Activated naive CD8-positive, alpha-beta T cell treated with anti-CD3 and anti-CD28 coated beads, Interleukin-2, amount 10 ng/mL, durations not matched to agents 7 days and 5 days (primary cell): ENCODE data around the gene DOCK11. TPM values are rescaled to one million over a fixed set of nuclear protein-coding genes. Genes with fewer than 3 reads are reported as not detected.
"Not testable (repeated sequence)": the region's sequence is repeated elsewhere in the genome, so short reads cannot be mapped to it uniquely, and the experiment has no call there.

ENCODE experiments used
- ATAC-seq: fragments of 150-1000 bp; cut with Tn5 transposase; one replicate; pipeline ENCODE4 v1.10.0; 2021; ENCODE audit warnings: low read depth, moderate library complexity
- POLR2A ChIA-PET: fragments of 350-600 bp; sonication (Branson Sonifier 250); formaldehyde crosslinking; loops from one replicate; lab custom pipeline; 2021; ENCODE audit warnings: antibody characterized with exemption; lab: Charles Lee
- DNase-seq: peaks from one replicate; pipeline ENCODE4 v3.0.0; 2021
- H3K27ac Mint-ChIP-seq: one replicate; pipeline ENCODE4 v1.8.0; 2022; ENCODE audit warnings: mild to moderate bottlenecking, mixed read lengths
- H3K27me3 Mint-ChIP-seq: one replicate; pipeline ENCODE4 v1.8.0; 2022; ENCODE audit warnings: mild to moderate bottlenecking, moderate library complexity, mixed read lengths
- H3K36me3 Mint-ChIP-seq: one replicate; pipeline ENCODE4 v1.8.0; 2021; ENCODE audit warnings: mild to moderate bottlenecking, mixed read lengths
- H3K4me1 Mint-ChIP-seq: one replicate; pipeline ENCODE4 v1.8.0; 2021; ENCODE audit warnings: mixed read lengths
- H3K4me3 Mint-ChIP-seq: one replicate; pipeline ENCODE4 v1.8.0; 2022; ENCODE audit warnings: mild to moderate bottlenecking, moderate library complexity, mixed read lengths
- H3K9me3 Mint-ChIP-seq: one replicate; pipeline ENCODE4 v1.8.0; 2021; ENCODE audit warnings: mixed read lengths
- total RNA-seq, 2 experiments: library from RNA; stranded (reverse); gene quantifications; one replicate each; pipeline ENCODE4 v1.2.3, GENCODE V29; 2021

The DOCK11 gene
- 10 to 100 TPM; 71.9 to 80.4 TPM for total RNA-seq

- Mint-ChIP-seq H3K27me3 (no peaks in the 10 kb centered on the region), H3K4me1 (peaks cover 14% of the 10 kb centered on the region), H3K36me3 (peaks cover 5% of the 10 kb centered on the region), H3K9me3 (no peaks in the 10 kb centered on the region), H3K27ac (peak within 1 kb of the TSS; percentile 99), H3K4me3 (peak within 1 kb of the TSS; percentile 99)
- peak; percentile 75 for DNase-seq
- peak; percentile 70 for ATAC-seq
- POLR2A ChIA-PET, result interaction anchor here (0.7 to 3.8 kb wide), 12 partner anchors 27 to 1115 kb away, joined by 3 to 107 read pairs (median 3); partner anchors contain the start of gene WDR44
These were observed at the start of gene DOCK11 for GRCh38 chrX:118495061-118495921. Gene DOCK11 (plus strand): TSS chrX:118495815. CDS start chrX:118495972, 157 bp downstream.

GRCh38 chrX:118448273-118448783, 47.3 kb upstream of the DOCK11 start:
- Mint-ChIP-seq H3K4me1 (no peaks in the 10 kb centered on the region), H3K4me3 (no peak overlapping the region), H3K27me3 (no peaks in the 10 kb centered on the region), H3K36me3 (peaks cover 2% of the 10 kb centered on the region), H3K9me3 (no peaks in the 10 kb centered on the region), H3K27ac (no peak overlapping the region)
- ATAC-seq (no peak), DNase-seq (no peak)
- POLR2A ChIA-PET, result no interaction called here

GRCh38 chrX:118455013-118455412, 40.6 kb upstream of the DOCK11 start:
- H3K36me3 Mint-ChIP-seq, result peaks cover 4% of the 10 kb centered on the region
- no peaks in the 10 kb centered on the region for H3K9me3 Mint-ChIP-seq
- POLR2A ChIA-PET, result no interaction called here
- H3K27ac Mint-ChIP-seq, result no peak overlapping the region
- no peak overlapping the region for H3K4me3 Mint-ChIP-seq
- H3K4me1 Mint-ChIP-seq, result peaks cover 3% of the 10 kb centered on the region
- no peaks in the 10 kb centered on the region for H3K27me3 Mint-ChIP-seq
- DNase-seq, result no peak
- no peak for ATAC-seq

- H3K9me3 Mint-ChIP-seq, result no peaks in the 10 kb centered on the region
- peaks cover 3% of the 10 kb centered on the region for H3K4me1 Mint-ChIP-seq
- H3K27me3 Mint-ChIP-seq, result no peaks in the 10 kb centered on the region
- H3K4me3 Mint-ChIP-seq, result no peak overlapping the region
- POLR2A ChIA-PET, result no interaction called here
- no peak for DNase-seq
- no peaks in the 10 kb centered on the region for H3K36me3 Mint-ChIP-seq
- ATAC-seq, result peak; percentile 56
- no peak overlapping the region for H3K27ac Mint-ChIP-seq
These were observed 36.1 kb upstream of the DOCK11 start for GRCh38 chrX:118459494-118459893.

- Mint-ChIP-seq H3K4me3 (no peak overlapping the region), H3K36me3 (no peaks in the 10 kb centered on the region), H3K27me3 (no peaks in the 10 kb centered on the region), H3K9me3 (no peaks in the 10 kb centered on the region), H3K4me1 (peaks cover 2% of the 10 kb centered on the region), H3K27ac (no peak overlapping the region)
- no peak for ATAC-seq
- POLR2A ChIA-PET, result no interaction called here
- no peak for DNase-seq
These were observed 31.1 kb upstream of the DOCK11 start for GRCh38 chrX:118464501-118464900.

GRCh38 chrX:118468122-118468521, 27.5 kb upstream of the DOCK11 start:
- POLR2A ChIA-PET, result no interaction called here
- DNase-seq (no peak), ATAC-seq (no peak)
- H3K4me3 Mint-ChIP-seq, result no peak overlapping the region
- no peaks in the 10 kb centered on the region for H3K27me3 Mint-ChIP-seq
- no peaks in the 10 kb centered on the region for H3K36me3 Mint-ChIP-seq
- no peak overlapping the region for H3K27ac Mint-ChIP-seq
- no peaks in the 10 kb centered on the region for H3K9me3 Mint-ChIP-seq
- no peaks in the 10 kb centered on the region for H3K4me1 Mint-ChIP-seq

- ATAC-seq, H3K9me3 Mint-ChIP-seq, H3K27me3 Mint-ChIP-seq, H3K36me3 Mint-ChIP-seq, DNase-seq, H3K27ac Mint-ChIP-seq, H3K4me1 Mint-ChIP-seq, H3K4me3 Mint-ChIP-seq, POLR2A ChIA-PET: not testable (repeated sequence)
These were observed 24.8 kb upstream of the DOCK11 start for GRCh38 chrX:118470721-118471347.

GRCh38 chrX:118474586-118474985, 21.0 kb upstream of the DOCK11 start:
- ATAC-seq (no peak), DNase-seq (no peak)
- Mint-ChIP-seq H3K9me3 (no peaks in the 10 kb centered on the region), H3K4me3 (no peak overlapping the region), H3K36me3 (no peaks in the 10 kb centered on the region), H3K4me1 (no peaks in the 10 kb centered on the region), H3K27me3 (no peaks in the 10 kb centered on the region), H3K27ac (no peak overlapping the region)
- POLR2A ChIA-PET, result no interaction called here

- no peak overlapping the region for H3K27ac Mint-ChIP-seq
- no peaks in the 10 kb centered on the region for H3K27me3 Mint-ChIP-seq
- POLR2A ChIA-PET, result no interaction called here
- ATAC-seq (no peak), DNase-seq (no peak)
- no peak overlapping the region for H3K4me3 Mint-ChIP-seq
- no peaks in the 10 kb centered on the region for H3K9me3 Mint-ChIP-seq
- H3K4me1 Mint-ChIP-seq, result no peaks in the 10 kb centered on the region
- no peaks in the 10 kb centered on the region for H3K36me3 Mint-ChIP-seq
These were observed 19.7 kb upstream of the DOCK11 start for GRCh38 chrX:118475903-118476302.

GRCh38 chrX:118480172-118480571, 15.4 kb upstream of the DOCK11 start:
- Mint-ChIP-seq H3K27me3 (no peaks in the 10 kb centered on the region), H3K27ac (no peak overlapping the region), H3K4me3 (no peak overlapping the region), H3K4me1 (no peaks in the 10 kb centered on the region), H3K9me3 (no peaks in the 10 kb centered on the region), H3K36me3 (no peaks in the 10 kb centered on the region)
- ATAC-seq (no peak), DNase-seq (no peak)
- POLR2A ChIA-PET, result interaction anchor here (0.7 kb wide), 1 partner anchor 23 kb away, joined by 3 read pairs; no protein-coding TSS in a partner anchor

- H3K4me1 Mint-ChIP-seq, H3K27ac Mint-ChIP-seq, H3K9me3 Mint-ChIP-seq, H3K27me3 Mint-ChIP-seq, H3K4me3 Mint-ChIP-seq, POLR2A ChIA-PET, DNase-seq, H3K36me3 Mint-ChIP-seq, ATAC-seq: not testable (repeated sequence)
These were observed 13.2 kb upstream of the DOCK11 start for GRCh38 chrX:118482384-118482783.

- no peak overlapping the region for H3K4me3 Mint-ChIP-seq
- no peaks in the 10 kb centered on the region for H3K9me3 Mint-ChIP-seq
- H3K27me3 Mint-ChIP-seq, result no peaks in the 10 kb centered on the region
- ATAC-seq (no peak), DNase-seq (no peak)
- H3K27ac Mint-ChIP-seq, result no peak overlapping the region
- no peaks in the 10 kb centered on the region for H3K4me1 Mint-ChIP-seq
- POLR2A ChIA-PET, result no interaction called here
- no peaks in the 10 kb centered on the region for H3K36me3 Mint-ChIP-seq
These were observed 11.3 kb upstream of the DOCK11 start for GRCh38 chrX:118484216-118484903.

GRCh38 chrX:118486693-118487092, 8.9 kb upstream of the DOCK11 start:
- POLR2A ChIA-PET, DNase-seq, H3K4me1 Mint-ChIP-seq, H3K9me3 Mint-ChIP-seq, H3K36me3 Mint-ChIP-seq, ATAC-seq, H3K27me3 Mint-ChIP-seq, H3K4me3 Mint-ChIP-seq, H3K27ac Mint-ChIP-seq: not testable (repeated sequence)
